A549 treated with AZD2906 at 1 μM for 4 hours (cell line): Measurements from ENCODE around the gene GPC5. TPM values are rescaled to one million over a fixed set of nuclear protein-coding genes. Genes with fewer than 3 reads are reported as not detected.

Experiments used
- total RNA-seq: library from RNA; stranded (reverse); fragments of 200-300 nt; extraction: Qiagen RNA extraction; gene quantifications from 5 replicates; pipeline ENCODE4 v1.2.3, GENCODE V29; 2022

GPC5 gene
- 0.03 TPM in 1 of 5 replicates, not detected in the others for total RNA-seq

DNA sequence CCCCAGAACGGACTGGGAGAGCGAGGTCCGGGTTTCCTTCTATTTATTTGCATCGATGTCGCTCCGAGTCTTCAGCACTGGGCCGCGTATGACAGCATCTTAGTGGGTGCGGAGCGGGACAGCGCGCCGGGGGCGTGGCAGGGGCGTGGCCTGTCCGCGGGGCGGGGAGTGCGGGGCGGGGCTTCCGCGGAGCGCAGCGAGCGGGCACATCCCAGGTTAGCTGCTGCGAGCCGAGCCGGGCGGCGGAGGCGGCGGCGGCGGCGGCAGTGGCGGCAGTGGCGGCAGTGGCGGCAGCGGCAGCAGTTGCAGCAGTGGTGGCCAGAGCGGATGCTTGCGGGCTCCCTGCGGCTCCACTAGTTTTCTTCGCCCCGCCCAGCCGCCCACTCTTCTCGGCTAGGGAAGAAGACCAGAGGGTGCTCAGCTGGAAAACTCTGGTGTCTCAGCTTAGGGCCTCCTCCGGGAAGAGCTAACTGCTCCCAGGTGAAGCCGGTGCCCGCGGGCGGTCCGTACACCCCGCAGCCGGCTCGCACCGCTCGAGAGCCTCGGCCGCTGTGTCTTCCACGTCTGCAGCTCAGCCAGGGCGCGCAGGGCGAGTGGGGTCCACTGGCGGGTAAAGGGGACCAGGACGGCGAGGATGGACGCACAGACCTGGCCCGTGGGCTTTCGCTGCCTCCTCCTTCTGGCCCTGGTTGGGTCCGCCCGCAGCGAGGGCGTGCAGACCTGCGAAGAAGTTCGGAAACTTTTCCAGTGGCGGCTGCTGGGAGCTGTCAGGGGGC lies at the start of gene GPC5:
GPC5 (plus strand) TSS at position 209 of the 776 bp plus-strand sequence.

Other genes with a start within 250 kb of the GPC5 start
- 0.74 to 1.7 TPM (median 1.1 TPM) in 5 replicates for gene MIR17HG, start 50.9 kb upstream of the GPC5 start, total RNA-seq